CD4-positive, alpha-beta T cell treated with Interleukin-12 subunit alpha and Interleukin-12 subunit beta, for 1 hour (primary cell): ENCODE results near the gene ZNF609.

ENCODE experiments used
- DNase-seq: peaks from one replicate; pipeline ENCODE4 v3.0.0-alpha.2; 2020

Gene ZNF609

DNA sequence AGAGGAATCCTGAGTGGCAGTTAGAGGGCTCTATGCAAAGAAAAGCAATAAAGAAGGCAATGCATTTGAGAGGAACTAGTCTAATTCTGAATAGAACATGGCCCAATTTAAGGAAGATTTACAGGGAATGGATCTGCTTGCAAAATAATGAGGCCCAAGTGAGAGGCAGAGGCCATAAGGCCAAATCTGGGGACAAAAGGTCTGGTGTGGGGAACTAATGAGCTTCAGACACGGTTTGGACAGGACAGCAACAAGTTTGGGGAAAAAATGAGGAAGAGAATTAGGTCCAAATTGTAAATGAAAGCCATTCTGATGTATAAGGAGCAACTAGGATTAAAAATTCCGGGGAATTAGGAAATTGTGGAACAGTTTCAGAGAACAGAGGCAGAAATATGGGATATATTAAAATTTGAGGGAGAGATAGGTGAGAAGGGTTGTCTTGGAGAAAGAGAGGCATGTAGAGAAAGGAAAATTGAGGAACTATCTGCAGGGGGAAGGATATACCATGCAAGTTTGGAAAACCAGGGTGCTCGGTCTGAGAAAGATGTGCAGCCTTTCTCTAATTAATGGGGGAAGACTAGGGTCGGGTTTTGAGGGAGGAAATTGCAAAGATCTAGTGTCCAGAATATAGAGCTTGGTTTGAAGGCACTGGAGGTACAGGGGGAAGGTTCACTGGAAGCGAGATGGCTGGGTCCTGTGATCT is 241.3 kb downstream of the ZNF609 start:
- DNase-seq, result no peak

DNA sequence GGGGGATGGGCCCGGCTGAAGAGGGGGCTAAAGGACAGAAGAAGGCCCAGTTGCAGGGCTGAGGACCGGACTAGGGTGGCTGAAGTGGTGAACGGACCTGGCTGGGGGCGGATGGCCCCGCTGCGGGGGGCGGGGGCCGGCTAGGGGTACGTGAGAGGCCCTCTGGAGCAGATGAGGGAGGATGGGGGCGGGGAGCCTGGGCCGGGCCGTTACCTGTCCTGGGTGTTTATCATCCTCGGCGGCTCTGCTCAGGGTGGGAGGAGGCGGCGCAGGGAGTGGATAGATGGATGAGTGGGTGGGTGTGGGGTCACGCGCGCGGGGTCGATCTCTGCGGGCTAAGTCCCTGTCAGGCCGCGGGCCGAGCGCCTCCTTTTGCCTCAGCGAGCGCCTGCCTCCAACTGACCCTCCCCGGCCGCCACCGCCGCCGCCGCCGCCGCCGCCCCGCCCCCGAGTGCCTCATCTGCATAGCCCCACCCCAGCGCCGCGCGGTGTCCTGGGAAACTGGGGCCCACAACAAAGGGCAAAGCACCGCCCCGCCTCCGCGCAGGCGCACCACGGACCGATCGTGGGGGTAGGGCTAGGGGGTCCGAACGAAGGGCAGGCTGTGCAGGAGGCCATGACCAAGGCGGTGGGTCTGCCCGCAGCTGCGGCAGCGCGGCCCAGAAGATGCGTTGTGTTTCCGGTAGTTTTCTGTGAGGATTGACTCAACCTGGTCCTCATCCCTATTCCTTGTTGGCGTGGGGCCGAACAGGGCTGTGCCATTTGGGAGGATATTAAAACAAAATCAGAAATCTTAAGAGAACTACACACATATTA is 242.6 kb downstream of the ZNF609 start:
- peak; percentile 95 for DNase-seq

DNA sequence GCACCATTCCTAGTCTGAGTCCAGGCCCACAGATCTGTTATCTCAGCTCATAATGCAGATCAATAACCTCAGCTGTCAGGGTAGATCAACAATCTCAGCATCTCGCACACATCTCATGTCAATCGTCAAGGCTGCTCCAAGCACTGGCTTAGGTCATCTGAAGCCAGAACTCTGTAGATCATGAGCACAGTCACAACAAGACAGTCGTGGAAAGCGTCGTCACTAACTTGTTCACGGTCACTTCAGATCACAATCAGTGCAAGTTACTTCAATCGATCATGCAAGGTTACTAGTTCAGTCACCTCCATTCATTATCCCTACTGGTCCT is 243.2 kb downstream of the ZNF609 start:
- DNase-seq, result no peak

DNA sequence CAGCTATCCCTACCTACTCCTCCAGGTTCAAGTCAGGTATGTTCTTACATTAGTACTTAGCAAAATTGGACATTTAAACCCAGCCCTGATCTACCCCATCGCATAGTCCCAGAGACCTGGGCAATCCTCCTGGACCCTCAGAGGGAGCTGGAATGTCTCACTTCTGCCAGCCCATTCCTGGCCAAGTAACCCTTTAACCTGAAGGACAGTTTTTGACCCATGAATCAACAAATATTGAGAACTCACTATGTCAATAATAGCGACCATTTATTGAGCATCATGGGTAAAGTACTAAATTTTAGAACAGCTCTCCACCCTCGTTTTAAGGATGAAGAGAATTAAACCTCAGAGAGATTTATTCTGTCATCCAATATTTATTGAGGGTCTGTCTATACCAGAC is 244.6 kb downstream of the ZNF609 start:
- DNase-seq, result no peak

DNA sequence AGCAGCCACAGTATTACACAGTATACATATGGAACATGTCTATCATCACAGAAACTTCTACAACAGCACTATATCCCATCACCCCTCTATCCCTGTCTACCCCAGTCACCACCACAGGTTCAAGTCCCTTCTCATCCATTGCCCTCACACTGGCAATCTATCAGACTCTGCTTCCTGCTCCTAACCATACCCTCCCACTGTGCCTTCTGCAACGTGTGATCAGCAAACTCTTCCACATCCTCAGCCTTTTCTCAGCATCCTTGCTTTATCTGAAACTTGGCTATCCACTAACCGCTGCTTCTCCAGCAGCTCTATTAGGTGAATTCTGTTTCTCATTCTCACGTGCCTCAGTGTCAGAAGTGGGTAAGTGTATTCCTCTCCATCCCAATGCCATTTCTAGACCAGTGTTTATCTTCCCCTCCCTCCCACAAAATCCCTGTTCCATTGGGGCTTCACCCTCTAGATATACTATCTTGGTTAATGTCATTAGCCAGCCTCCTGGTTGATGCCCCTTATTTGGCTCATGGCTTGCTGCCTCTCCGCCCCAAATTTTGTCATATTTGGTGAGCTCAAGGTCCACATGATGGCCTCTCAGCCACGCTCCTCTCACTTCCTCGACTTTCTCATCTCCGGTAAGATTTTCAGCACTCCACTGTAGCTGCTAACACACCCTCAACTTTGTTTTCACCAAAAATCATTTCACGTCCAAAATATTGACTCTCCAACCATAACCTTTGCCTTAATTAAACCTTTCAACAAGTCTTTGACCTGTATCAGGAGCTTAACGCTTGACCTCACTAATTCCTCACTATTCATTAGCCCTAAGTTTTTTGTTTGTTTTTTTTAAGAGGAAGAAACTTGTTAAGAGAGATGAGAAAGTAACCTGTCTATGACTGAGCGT is 245.9 kb downstream of the ZNF609 start:
- DNase-seq, result no peak

DNA sequence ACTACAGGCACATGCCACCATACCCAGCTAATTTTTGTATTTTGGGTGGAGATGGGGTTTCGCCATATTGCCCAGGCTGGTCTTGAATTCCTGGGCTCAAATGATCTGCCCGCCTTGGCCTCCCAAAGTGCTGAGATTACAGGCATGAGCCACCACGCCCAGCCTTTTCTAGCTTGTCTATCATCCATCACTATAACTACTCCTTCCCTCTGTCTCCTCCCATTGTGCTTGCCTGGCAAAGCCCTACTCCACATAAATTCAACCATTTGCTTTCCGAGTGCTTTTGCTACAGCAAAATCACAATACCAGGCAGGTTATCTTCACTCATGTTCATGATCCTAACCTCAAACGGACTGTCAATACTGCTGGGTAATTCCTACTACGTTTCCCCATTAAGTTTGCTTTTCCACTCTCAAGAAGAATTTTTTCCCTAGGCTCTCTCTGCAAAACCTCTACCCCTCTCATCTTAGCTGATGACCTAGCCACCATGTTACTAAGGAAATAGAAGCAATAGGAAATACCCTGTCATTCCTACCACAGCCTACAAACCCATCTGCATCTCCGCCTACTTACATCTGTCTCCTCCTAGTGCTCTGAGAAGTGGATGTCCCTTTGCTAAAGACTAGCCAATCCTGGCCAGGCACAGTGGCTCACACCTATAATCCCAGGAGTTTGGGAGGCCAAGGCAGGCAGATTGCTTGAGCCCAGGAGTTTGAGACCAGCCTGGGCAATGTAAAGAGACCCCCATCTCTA is 250.5 kb downstream of the ZNF609 start:
- no peak for DNase-seq

DNA sequence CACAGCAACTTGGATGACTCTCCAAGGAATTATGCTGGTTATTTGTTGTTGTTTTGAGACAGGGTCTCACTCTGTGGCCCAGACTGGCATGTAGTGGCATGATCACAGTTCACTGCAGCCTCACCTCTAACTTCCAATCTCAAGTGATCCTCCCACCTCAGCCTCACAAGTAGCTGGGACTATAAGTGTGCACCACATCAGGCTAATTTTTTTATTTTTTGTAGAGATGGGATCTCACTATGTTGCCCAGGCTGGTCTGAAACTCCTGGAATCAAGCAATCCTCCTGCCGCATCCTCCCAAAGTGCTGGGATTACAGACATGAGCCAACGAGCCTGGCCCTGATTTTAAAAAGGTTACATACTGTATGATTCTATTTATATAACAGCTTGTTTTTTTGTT is 252.0 kb downstream of the ZNF609 start:
- DNase-seq, result no peak

DNA sequence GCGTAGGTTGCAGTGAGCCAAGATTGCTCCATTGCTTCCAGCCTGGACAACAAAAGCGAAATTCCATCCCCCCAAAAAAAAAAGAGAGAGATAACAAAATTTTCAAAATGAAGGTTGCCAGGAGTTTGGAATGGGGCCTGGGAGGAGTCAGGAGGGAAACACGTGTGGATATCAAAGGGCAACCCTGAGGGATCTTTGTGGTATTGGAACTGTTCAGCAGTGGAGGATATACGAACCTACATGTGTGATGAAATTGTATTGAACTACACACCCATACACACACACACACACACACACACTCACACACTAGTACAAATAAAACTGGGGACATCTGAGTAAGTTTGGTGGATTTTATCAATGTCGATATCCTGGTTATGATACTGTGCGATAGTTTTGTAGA is 253.2 kb downstream of the ZNF609 start:
- no peak for DNase-seq

DNA sequence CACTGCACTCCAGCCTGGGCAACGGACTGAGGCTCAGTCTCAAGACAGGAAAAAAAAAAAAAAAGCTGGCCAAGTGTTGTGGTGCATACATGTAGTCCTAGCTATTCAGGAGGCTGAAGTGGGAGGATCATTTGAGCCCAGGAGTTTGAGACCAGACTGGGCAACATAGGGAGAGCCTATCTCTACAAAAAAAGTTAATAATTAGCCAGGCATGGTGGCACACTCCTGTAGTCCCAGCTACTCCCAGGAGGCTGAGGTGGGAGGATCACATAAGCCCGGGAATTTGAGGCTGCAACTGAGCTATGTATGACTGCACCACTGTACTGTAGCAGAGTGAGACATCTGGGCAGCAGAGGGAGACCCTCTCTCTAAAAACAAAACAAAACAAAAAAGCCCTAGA is 256.1 kb downstream of the ZNF609 start:
- DNase-seq, result no peak

DNA sequence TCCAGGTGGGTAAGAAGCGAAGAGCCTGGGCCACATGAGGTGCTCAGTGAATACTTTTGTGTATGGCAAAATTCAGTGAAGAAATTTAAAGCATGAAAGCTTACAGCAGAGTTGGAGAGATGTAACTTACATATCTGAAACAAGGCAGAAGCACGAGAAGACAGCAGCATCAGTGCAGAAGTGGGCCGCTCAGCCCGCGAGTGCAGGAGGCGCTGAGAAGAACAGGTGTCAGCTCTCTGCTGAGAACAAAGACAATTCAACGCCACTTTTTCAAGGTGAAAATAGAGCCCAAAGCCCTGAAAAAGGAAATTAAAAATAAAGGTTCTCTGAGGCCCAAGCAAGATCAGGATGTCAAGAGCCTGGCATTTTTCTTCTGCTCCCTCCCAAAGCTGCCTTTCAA is 256.8 kb downstream of the ZNF609 start:
- DNase-seq, result no peak

DNA sequence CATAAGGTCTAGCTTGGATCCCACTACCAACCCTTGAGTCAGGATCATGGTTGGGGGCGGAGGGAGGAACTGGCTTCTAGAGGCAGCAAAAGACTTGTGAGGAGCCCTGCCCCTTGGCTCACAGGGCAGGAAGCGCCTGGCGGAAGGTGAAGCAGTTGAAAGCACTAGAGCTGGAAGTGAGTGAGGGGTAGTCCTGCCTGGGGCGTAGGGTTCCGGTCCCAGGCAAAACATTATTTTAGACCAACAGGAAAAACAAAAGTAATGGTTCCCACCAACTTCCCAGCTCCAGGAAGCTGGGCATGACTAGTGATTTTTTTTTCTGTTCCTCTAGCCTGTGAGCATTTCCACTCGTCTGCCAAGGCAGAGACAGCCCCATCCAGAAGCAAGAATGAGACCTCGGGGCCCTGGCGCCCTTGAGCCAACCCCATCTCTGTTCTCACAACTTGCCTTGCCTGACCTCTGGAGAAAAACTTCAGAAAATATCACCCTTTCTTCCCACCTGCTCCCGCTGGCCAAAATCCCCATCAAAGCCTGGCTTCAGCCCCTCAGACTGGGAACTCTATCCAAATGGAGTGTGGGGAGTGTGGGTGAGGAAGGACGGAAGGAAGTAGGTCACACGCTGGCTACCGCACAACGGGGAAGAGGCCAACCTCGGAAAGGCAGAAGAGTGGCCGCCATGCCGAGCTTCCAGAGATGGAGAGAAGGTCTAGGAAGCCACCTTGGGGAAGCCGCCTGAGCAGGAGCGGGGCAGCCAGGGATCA is 257.5 kb downstream of the ZNF609 start:
- no peak for DNase-seq

DNA sequence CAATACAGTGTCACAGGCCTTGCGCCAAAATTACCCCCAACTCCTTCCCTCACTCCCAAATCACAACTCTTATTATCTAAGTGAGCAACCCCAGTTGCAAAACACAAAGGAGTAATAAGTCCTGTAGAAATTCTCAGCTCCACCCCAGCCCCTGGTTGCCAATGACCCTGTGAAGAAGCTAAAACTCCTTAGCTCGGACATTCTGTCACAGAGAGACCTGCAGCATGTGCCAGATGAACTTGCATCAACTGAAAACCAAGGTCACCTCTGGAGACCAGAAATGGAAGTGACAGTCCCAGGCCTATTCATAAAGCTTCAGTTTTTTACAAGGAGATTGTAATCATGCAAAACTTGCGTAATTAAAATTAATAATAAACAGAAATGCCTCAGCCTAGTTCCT is 259.8 kb downstream of the ZNF609 start:
- no peak for DNase-seq

DNA sequence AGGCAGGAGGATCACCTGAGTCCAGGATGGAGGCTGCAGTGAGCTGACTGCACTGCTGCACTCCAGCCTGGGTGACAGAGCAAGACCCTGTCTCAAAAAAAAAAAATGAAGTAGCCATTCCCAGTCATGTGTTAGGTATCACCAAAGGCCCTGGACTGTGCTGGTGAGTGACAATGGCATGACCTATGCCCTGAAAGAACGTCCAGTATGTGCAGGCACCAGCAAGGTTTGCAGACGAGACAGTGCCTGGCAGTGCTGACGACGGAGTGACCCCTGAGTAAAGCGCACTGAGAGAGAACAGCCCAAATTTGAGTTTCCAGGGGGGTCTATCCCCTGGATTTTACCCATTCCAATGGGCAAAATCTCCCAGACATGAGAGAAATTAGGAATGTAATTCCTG is 269.8 kb downstream of the ZNF609 start:
- DNase-seq, result no peak

DNA sequence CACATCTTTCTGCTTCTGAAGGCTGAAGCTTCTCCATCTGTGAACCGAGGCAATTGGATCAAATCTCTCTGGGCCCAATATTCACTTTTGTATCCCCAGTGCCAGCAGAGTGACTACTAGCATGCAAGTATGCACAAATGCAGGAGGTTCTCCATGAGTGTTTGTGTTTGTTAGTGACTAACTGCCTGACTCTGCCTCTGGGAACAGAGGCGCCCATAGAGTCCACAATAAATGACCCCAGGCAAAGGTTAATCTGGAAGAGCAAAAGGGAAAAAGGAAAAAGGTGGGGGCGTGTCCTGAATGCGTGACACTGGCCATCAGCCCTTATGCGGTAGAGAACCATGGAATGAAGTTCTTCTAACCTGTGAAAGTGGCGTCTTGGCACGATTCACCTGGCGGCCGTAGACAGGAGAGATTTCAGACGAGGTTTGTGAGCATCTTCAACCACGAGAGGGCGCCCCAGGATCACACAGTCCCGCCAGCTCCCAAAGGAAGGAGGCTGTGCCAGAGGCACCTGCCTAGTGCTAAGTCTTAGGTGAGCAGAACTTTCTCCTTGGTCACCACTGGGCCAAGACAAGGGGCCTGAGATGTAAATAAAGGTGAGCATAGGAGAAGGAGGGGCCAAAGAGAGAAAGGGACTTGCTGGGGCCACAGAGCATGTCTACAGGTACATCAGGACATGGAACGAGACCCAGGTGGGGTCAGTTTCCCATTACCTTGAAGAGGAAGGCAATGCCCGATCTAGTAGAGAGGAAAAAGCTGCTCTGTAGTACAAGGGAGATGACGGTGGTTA is 270.8 kb downstream of the ZNF609 start:
- DNase-seq, result peak; percentile 85

DNA sequence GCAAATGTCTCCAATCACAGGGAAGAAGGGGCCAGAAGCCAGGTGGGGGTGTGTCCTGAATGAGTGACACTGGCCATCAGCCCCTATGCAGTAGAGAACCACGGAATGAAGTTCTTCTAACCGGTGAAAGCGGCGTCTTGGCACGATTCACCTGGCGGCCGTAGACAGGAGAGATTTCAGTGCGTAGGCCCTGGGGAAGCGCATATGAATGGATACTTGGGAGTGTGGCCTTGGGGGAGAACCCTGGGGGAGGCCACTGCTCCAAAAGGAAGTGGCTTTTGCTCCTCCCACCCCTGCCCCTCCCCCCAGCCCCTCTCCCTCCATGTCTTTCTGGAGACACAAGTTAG is 271.4 kb downstream of the ZNF609 start:
- DNase-seq, result no peak

DNA sequence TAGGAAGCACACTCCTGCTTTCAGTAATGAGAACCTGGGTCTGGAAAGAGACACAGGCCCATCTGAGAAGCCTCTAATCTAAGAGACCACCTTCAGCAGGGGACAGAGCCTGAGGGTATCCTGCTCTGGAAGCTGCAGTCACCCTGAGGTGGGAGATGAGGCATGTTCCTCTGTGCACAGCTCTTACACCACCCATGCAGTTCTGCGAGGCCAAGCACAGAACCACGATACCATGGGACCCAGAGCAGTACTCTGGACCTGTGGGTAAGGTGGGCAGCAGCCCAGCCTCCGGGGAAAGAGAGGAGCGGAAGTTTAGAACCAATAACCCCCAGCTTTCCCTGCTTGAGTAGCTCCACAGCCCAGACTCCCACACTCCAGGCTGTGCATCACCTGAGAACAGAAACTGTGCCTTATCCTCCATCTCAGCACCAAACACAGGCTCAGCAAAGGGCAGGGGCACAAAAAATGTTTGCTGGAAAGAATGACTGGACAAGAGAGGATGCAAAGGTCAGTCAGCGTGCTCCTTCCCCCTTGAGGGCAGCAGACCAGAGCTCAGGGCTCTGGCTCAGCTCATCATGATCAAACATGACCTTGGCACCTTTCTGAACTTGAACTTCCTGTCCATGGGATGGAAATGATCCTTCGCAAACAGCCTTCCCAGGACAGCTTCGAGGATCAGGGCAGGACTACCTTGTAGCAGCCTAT is 271.9 kb downstream of the ZNF609 start:
- DNase-seq, result no peak
